GM21381 (cell line): ENCODE measurements around the gene CBX1.
A peak's percentile ranks its signal among the peaks of the same experiment; 100 is the strongest.

Experiments
- ATAC-seq: cut with Tn5 transposase; IDR thresholded peaks from one replicate; pipeline ENCODE4 v1.9.1; 2021; ENCODE audit warnings: mild to moderate bottlenecking, moderate library complexity; ENCODE audit not compliant: unreplicated experiment

The CBX1 gene

GRCh38 chr17:48101012-48101720 lies at the start of gene CBX1:
Gene CBX1 (minus strand): TSS chr17:48101478. CDS start chr17:48077004, 24,474 bp downstream.
- ATAC-seq = peak; percentile 84

DNA sequence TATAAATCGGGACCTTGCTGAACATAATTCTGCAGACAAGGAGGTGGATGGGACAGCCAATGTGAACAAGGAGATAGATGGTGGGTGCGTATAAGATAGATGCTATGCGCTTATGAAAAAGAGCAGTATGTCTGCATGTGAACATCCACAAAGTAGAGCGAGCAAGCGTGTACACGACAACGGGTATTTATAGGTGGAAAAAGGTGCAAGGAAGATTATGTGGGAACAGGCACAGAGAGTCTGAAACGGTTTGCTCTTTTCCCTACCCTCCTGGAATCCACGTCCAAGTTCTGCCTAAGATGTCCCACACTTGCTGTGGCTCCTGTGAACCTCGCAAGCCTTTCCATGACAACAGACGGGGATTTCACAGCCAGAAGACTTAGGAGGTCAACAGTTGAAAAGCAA lies 49.3 kb upstream of the CBX1 start:
- no peak for ATAC-seq

GRCh38 chr17:48149787-48150463 lies 48.6 kb upstream of the CBX1 start:
- no peak for ATAC-seq

DNA sequence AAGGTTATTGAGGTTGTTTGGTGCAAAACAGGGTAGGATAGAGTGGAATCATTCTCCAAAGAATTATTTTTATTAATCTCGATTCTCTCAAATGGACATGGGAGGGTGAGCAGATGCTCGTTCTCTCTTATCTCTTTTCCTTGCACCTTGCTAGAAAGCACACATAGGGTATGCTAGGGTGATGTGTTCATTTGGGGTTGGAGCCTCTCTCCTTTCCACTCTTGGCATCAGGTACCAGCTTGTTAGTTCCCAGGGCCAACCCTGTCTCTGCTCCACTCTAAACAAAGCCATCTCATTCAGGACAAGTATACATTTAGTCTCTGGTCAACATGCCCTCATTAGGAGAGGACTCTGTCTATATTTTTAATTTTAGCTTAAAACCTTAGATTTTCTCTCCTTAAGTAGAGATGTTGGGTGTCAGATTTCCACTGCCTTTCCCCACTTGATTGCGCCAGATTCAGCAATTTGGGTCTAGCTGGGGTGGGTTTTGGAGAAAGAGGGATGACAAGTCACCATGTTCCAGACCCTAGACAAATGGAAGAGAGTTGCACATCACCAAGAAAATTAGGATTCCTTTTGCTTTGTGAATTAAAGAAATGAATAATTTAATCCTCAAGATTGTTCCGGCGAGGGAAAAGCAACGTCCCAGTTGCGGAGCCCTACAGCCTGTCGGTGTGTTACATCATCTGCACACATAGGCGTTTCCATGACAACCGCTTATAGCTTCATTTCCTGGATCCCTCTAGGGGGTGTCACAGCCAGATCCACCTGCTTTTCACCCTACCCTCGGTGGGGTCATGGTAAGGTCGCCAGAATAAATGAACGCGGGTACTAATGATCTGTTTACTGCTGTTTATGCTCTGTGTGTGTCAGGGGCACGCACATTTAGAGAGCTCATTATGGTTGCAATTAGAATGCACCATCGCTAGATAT lies 47.8 kb upstream of the CBX1 start:
- ATAC-seq = no peak

- no peak for ATAC-seq
Observed at GRCh38 chr17:48148029-48148770, 46.9 kb upstream of the CBX1 start.

DNA sequence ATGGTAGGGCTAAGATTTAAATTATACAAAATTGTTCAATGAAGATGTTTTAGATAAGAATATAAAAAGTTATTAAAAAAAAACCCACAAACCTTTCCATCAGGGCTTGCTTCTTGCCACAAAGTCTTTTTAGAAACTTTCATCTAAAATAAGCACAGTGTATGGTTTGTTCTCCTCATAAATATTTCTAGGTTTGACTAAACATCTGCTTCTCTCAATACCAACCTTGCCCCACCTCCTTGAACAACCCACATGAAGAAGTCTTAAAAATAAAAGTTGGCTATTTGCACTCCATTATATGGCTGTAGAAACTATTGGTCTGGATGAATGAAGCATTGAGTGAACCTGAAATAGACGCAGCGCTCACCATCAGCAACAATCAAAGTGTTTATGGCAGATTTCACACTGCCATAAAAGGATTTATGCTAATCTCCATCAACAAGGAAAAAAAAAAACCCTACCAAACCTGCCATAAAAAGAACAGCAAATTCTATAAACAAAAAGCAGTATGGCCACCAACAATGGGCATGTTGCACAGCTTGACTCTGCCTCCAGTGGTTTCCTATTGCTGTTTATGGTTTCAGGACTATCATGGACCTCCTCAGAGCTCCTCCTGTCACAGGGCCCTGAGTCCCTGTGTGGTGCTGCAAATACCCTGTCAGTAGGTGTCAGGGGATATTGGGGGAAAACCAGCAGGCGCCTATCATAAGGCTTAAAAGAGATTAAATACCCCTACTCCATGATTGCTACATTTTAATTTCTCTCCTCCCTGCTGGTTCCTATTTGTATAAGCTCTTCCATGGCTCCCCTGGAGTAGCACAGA lies 43.9 kb upstream of the CBX1 start:
- no peak for ATAC-seq

DNA sequence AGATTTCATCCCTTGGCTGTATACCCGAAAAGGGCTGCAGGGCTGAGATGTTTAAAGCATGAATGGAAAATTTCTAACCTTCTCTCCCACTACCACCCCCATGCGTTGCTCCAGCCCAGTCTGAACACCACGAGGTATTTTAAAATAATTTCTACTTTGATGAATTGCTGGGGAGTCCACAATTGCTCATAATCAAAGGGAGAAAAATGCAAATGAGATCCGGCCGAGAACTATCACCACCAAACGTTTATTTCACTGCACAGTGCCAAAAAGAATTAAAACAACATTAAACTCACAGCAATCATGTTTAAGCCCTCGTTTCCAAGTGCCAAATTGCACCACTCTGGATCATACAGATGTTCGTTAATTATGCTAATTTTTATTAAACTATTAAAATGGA lies 43.0 kb upstream of the CBX1 start:
- ATAC-seq = no peak

DNA sequence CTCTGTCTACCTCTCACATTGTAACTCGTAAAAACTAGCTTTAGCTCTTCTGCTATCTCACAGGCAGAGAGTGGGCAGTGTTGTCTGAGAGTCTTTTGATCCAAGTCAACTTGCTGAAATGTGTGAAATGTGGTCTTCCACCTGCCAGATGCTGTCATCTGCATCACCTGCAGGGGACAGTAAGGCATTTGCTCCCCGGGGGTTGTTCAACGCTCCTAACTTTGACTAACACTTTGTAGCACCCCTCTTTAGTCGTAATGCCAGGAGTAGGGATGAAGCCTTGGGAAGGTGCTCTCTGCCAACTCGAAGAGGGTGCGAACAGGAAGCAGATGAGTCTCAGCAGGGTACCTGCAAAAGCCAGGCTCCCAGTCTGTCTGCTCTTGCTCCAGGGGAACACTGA lies 42.4 kb upstream of the CBX1 start:
- ATAC-seq = no peak

DNA sequence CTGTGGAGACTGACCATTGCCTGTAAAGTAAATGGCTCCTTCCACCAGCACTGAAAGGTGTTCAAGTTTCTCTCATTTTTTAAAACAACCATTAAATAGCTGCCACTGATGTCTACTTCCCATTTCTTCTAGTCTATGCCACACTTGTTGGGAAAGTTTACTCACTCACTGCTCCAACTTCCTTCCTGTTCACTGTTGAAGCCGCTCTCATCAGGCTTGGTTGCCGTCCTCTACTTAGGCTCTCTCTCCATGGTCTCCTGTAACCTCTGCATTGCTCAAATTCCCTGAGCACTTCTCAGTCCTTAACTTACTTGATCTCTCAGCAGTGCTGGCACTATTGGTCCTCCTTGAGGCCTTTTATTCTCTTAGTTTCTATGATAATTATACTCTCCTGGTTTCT lies 38.7 kb upstream of the CBX1 start:
- no peak for ATAC-seq

DNA sequence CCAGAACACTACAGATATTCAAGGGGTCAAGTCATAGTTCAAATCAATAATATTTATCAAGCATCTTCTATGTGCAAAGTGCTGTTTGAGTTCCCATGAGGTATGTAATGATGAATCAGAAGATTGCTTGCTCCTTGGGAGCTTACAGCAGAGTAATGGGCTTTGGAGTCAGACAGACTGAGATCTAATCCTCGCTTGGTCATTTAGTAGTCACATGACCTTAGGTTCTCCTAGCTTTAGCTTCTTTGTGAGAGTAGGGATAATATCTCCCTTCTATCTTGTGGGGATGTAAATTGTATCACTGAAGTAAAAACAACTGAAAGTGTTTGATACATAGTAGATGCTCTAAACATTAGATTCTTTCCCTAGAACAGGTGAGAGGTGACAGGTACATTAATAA lies 36.4 kb upstream of the CBX1 start:
- ATAC-seq = no peak

DNA sequence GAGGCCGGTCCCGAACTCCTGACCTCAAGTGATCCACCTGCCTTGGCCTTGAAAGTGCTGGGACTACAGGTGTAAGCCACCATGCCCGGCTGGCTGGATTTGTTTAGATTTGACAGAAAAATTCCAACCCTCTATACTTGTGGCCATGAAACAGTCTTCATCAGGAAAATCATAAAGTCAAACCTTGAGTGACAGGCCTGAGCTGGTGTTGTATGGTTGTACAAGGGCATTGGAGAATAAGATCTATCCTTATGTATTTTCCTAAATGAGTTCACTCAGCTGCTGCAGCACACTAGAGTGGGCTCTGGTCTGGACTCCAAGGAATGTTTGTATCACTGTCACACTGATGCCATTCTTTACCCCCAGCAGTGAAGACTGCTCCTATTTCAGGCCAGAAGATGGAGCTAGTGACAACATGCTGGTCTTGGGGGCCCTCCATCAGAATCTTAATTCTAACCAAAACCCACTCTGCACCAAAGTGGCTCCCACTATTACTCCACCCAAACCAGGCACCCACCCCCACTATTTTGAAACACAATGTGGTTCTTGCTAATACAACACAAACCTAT lies 33.7 kb upstream of the CBX1 start:
- ATAC-seq = no peak

GRCh38 chr17:48132385-48132784 lies 31.1 kb upstream of the CBX1 start:
- no peak for ATAC-seq

DNA sequence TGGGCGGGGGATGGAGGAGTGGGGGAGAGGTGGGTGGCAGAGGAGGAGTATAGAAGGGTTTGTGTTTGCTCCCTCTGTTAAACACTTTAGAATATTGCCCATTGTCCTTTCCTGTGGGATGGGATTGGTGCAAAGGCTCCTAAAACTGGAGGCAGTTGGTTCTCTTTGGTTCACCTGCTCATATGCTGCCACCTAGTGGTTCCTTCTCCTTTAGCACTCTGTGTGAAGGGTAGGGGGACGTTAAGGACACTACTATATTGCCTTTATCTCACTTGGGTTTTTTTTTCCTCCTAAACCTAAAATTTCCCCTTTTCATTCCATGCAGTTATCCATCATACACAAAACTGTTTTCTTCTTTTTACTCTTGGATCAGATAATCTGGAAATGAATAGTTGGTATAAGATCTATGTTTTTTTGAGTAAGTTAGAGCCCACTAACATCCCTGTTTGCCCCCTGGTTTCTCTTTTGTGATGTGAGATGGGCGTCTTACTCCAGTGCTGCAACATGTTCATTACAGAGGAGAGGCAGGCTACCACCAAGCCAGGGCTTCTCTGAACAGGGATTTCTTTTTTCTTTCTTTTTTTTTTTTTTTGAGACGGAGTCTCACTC lies 30.0 kb upstream of the CBX1 start:
- ATAC-seq = no peak

GRCh38 chr17:48129981-48130380 lies 28.7 kb upstream of the CBX1 start:
- ATAC-seq = no peak

DNA sequence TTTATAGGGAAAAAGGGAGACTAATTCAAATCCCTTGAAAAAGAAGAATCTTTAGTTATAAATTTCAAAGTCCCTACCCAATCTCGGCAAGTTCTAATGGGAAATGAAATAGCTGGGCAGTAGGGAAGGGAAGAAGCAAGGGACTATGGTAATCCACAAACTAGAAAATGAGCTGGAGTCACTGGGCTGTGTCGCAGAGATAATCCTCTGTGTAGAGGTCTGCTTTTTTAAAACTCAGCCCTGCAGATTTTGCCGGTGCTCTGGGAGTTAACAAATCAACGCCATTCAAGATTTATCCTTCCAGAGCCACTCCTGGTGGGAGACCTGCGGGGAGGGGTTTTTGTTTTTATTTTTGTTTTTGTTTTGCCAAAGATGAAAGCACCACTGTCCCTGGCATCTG lies 27.1 kb upstream of the CBX1 start:
- ATAC-seq = no peak

DNA sequence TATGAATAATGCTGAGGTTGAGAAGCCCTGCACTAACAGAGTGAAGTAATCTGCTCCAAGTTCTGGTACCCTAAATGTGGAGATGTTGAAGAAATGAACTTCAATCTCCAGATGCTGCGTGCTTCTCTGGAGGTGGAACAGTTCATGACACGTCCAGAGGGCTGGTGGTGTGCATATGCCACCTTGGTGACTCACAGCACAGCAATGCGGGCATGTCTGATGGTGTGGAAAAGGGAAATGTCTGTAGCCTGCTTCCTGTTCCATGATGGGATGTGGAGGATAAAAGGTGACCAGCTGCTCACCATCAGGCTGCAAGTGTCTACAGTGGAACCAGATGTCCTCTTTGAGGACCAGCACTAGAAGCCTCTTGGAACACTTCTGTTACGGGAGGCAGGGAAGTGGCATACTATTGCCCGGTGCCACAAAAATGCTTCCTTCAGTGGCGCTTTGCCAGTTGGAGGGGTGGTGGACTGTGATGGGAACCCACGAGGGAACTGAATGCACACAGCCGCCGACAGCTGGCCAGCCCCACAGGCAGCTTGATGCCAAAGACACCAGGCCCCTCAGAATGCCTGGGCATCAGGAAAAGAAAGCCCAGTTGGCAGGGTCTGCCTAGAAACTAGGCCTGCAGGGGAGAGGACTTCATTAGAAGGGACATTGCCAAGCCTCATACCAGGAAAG lies 26.2 kb upstream of the CBX1 start:
- ATAC-seq = no peak

DNA sequence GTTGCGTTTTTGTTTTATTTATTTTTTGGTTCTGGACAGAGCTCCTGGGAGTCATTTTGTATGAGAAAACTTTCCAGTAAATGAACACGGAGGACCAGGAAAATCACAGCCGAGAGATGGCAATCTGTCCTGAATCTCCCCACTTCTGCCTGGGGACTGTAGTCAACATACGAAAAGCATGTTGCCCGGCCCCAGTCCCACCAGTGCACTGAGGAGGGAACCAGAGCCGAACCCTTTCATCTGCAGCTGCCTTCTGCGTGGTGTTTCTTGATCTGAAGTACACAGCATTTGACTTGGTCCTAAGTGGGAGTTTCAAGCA lies 25.2 kb upstream of the CBX1 start:
- no peak for ATAC-seq

- no peak for ATAC-seq
Observed at GRCh38 chr17:48125829-48126531, 24.7 kb upstream of the CBX1 start.
